DOHH2 (cell line): ENCODE data around the gene CPM.

Source experiments
- EZH2phosphoT487 ChIP-seq: fragments of 200-600 bp; sonication (generic); IDR thresholded peaks from 2 replicates; pipeline ENCODE4 v1.6.1; 2017; ENCODE audit warnings: borderline replicate concordance, mild to moderate bottlenecking, antibody characterized with exemption, low read length, moderate library complexity, mixed read lengths
- TF ChIP-seq, protein P1 (sequence below): fragments of 200-600 bp; sonication (generic); IDR thresholded peaks from one replicate; pipeline ENCODE4 v1.5.1; 2014; ENCODE audit warnings: antibody characterized with exemption, mild to moderate bottlenecking, low read depth, low read length; ENCODE audit not compliant: poor library complexity, severe bottlenecking

GRCh38 chr12:68930178-68930577 is 2.8 kb downstream of the CPM start:
- TF ChIP-seq, protein P1, sequence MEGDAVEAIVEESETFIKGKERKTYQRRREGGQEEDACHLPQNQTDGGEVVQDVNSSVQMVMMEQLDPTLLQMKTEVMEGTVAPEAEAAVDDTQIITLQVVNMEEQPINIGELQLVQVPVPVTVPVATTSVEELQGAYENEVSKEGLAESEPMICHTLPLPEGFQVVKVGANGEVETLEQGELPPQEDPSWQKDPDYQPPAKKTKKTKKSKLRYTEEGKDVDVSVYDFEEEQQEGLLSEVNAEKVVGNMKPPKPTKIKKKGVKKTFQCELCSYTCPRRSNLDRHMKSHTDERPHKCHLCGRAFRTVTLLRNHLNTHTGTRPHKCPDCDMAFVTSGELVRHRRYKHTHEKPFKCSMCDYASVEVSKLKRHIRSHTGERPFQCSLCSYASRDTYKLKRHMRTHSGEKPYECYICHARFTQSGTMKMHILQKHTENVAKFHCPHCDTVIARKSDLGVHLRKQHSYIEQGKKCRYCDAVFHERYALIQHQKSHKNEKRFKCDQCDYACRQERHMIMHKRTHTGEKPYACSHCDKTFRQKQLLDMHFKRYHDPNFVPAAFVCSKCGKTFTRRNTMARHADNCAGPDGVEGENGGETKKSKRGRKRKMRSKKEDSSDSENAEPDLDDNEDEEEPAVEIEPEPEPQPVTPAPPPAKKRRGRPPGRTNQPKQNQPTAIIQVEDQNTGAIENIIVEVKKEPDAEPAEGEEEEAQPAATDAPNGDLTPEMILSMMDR = no peak
- no peak for TF ChIP-seq EZH2phosphoT487
